A549 treated with GW870086 at 1 μM for 4 hours (cell line): ENCODE results near the gene TMEM258. TPM values are rescaled to one million over a fixed set of nuclear protein-coding genes. Genes with fewer than 3 reads are reported as not detected.

Source experiments
- total RNA-seq: library from RNA; stranded (reverse); fragments of 200-300 nt; extraction: Qiagen RNA extraction; gene quantifications from 5 replicates; pipeline ENCODE4 v1.2.3, GENCODE V29; 2022; ENCODE audit warnings: low read depth

TMEM258 gene
- total RNA-seq, result 216 to 266 TPM (median 234 TPM) in 5 replicates

GRCh38 chr11:61792310-61793082 is at the start of gene TMEM258, which contains the start of gene FEN1:
TMEM258 (minus strand) TSS chr11:61792599; CDS start chr11:61792558, 41 bp downstream.
FEN1 (plus strand) TSS chr11:61792911; CDS start chr11:61795362, 2,451 bp downstream.

GRCh38 chr11:61827571-61828378 is 35.4 kb upstream of the TMEM258 start, which contains the start of gene FADS2:
FADS2 (plus strand) TSS chr11:61828300; CDS start chr11:61828391, 91 bp downstream.

GRCh38 chr11:61816736-61817455 is 24.5 kb upstream of the TMEM258 start, which contains the start of gene FADS1:
FADS1 (minus strand) TSS chr11:61817003; CDS start chr11:61816929, 74 bp downstream.

GRCh38 chr11:61752117-61752924 is 40.1 kb downstream of the TMEM258 start, which contains the start of gene MYRF:
MYRF (plus strand) TSS chr11:61752636; CDS start chr11:61752745, 109 bp downstream.

Other genes with a start within 250 kb of the TMEM258 start
- gene SYT7, start 211.5 kb downstream of the TMEM258 start, total RNA-seq, result 0.96 to 2.0 TPM (median 1.5 TPM) in 5 replicates
- gene DAGLA, start 112.2 kb downstream of the TMEM258 start, total RNA-seq, result 5.1 to 8.2 TPM (median 7.1 TPM) in 5 replicates
- gene MYRF, start 40.0 kb downstream of the TMEM258 start, total RNA-seq, result 15.9 to 22.9 TPM (median 20.8 TPM) in 5 replicates
- gene FEN1, start 312 bp upstream of the TMEM258 start, total RNA-seq, result 88.3 to 103 TPM (median 98.3 TPM) in 5 replicates
- 119 to 158 TPM (median 150 TPM) in 5 replicates for gene FADS1, start 24.4 kb upstream of the TMEM258 start, total RNA-seq
- gene FADS2, start 35.7 kb upstream of the TMEM258 start, total RNA-seq, result 265 to 340 TPM (median 308 TPM) in 5 replicates
- gene FADS3, start 98.9 kb upstream of the TMEM258 start, total RNA-seq, result 49.6 to 65.9 TPM (median 63.9 TPM) in 5 replicates
- 12.8 to 15.7 TPM (median 14.5 TPM) in 5 replicates for gene RAB3IL1, start 125.0 kb upstream of the TMEM258 start, total RNA-seq
- 2.4 to 5.4 TPM (median 2.9 TPM) in 5 replicates for gene BEST1, start 157.8 kb upstream of the TMEM258 start, total RNA-seq
- gene FTH1, start 175.0 kb upstream of the TMEM258 start, total RNA-seq, result 10,289 to 19,481 TPM (median 16,743 TPM) in 5 replicates